ENCODE data around the gene NHP2.

- TF ChIP-seq CTCF (IDR thresholded peaks at IDR 0.05) (no peak), POLR2A (IDR thresholded peaks at IDR 0.05) (no peak)
These were observed 26.6 kb upstream of the NHP2 start for GRCh38 chr5:178180141-178180863.
